ENCODE results near the gene KCNG4.
A peak's percentile ranks its signal among the peaks of the same experiment; 100 is the strongest.

Gene KCNG4

DNA sequence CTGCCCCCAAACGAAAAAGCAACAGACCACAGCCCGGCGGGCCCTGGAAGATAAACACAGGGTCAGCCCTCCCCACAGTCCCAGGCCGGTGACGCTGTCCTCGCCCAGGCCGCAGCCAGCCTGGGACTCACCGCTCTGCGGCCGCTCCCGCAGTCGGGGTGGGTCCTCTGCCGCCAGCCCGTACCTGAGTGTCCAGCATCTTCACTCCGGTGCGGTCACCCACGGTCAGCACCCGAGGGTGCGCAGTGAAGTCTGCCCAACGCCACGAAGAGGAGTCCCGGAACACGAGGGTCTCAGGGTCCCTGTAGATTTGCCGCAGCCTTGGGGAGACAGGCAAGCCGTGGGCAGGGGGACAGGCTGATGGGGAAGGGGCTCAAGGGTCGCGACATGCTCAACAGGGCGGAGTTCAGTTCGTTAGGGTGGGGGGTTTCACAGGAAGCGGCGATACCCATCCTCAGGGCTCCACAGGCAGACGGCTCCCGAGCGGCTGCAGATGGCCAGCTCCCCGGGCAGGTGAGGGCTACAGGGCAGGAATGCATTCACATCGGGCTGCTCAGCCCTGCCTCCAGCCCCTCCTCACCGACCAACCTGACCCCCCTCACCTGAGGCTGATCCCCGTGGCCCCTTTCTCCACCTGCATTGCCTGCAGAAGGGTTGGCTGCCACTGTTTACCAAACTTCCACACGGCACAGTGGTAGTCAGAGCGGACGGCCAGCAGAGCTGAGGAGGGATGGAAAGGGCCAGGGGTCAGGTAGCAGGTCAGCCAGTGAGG is 58.5 kb downstream of the KCNG4 start:
- DNase-seq, result no peak

DNA sequence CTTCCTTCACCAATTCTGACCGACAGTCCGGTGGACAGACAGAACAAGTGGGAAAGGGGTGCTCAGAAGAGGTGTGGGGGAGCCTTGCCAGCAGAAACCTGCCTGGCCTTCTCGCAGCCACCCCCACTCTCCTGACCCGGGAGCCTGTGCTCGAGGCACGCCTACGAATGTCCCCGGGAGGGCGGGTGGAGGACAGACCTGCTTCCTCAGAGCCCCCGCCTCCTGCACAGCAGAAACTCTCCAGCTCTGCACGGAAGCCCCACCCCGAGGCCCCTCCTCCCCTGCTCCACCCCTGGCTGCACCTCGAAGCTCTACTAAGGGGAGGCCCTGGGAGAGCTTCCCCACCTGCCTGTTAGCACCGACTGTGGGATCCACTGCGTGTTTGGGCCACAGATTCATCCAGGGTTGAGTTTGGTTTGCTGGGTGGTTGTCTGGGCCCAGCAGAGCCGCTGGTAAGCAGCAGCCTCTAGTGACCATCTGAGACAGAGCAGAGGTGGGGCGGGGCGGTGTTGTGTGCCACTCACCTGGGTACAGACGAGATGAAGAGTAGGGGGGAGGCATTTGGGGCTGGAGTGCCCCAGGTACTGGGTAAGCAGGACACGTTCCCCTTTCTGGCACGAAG is 59.2 kb downstream of the KCNG4 start:
- DNase-seq, result no peak

GRCh38 chr16:84179612-84180320 is 60.0 kb downstream of the KCNG4 start:
- DNase-seq, result no peak

- DNase-seq, result no peak
Observed at GRCh38 chr16:84178892-84179611, 60.8 kb downstream of the KCNG4 start.

DNA sequence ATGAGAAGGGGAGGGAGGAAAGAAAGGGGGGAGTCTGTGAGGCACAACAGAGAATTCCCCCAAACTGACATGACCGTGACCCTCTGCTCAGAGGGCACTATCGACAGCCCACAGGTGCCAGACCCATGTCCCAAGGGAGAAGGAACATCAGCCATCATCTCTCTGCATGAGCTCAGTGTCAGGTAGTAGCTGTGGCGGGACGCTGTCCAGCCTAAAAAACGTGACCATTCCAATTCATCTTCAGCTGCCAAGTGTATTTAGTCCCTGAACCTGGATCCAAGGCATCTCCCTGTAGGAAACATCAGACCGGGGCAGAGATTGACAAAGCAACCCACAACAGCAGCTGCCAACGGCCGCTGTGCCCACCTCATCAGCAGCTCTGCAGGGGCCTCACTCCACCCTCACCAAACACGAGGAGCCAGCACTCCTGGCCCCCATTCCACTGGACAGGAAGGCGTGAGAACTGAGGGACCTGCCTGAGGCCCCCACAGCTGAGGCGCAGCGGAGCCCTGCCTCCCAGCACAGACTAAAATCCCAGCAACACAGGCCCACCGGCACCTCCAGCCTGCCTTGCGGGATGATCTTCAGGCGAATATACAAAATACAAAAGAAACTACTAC is 61.6 kb downstream of the KCNG4 start:
- no peak for DNase-seq

DNA sequence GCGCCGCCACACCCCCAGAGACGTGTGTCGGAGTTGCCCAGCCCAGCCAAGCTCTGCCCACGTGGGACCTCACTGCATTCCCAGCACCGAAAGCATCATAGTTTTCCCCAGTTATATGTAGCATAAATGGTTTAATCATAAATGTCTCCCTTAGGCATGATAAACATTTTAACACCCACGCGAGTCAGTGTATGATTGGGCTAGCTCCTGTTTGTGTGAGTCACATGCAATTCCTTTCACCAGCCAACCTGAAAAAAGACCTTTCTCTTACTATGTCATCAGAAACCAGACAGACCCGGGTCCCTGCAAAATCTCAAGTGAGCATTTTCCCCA is 62.1 kb downstream of the KCNG4 start:
- no peak for DNase-seq

DNA sequence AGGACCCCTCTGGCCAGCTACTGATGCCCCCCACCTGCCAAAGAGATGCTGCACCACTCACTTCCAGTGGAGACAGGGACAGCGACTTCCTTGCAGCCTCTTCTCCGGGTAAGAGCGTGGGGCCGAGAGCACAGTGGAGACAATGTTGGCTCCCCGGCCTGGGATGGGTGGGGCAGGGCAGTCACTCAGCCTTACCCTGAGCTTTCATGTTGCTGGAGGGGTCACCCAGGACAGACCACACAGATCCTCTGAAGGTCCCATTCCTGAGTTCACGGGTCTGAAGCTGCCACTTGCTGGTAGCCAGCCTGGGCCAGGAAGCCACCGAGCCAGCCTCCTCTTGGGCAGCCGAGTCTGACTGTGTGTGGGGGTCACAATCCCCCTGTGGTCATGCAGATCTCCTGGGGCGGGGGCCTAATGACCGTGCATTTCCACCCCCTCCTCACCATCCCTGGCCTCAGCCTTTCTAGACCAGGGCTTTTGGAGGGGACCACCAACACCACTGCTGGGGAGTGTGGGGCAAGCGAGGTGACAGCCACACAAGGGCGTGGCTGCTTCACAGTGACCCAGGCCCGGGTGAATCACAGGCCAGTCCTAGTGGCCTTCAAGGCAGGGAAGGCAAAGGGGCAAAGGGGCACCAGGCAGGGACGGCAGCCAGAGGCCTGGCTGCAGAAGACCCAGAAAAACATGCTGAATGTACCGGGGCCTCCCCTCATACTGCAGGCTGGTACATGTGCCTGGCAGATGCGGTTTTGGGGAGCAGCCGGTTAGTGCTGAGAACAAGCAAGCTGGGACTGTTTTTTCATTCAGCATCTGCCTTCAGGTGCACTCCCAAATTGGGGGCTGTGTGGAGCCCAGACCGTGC is 63.4 kb downstream of the KCNG4 start:
- DNase-seq, result no peak

GRCh38 chr16:84175350-84176081 is 64.3 kb downstream of the KCNG4 start:
- DNase-seq, result peak; percentile 11

- DNase-seq, result no peak
Observed at GRCh38 chr16:84174396-84174795, 65.4 kb downstream of the KCNG4 start.

GRCh38 chr16:84169765-84170310 is 70.0 kb downstream of the KCNG4 start:
- no peak for DNase-seq

All from CD4-positive, alpha-beta T cell treated with Interleukin-17A for 1 hour (primary cell).